Stomach (tissue), 4 donors: ENCODE data around the gene UMAD1.

Experiments used
- EP300 ChIP-seq: sonication (generic); formaldehyde crosslinking; IDR thresholded peaks from one replicate; pipeline ENCODE4 v1.6.1; 2017; ENCODE audit warnings: antibody characterized with exemption
- TF ChIP-seq, protein P1 (sequence below), 7 experiments: fragments of 450-650 bp in 4 of 7; fragments of 200-600 bp in 3 of 7; sonication (generic) in 3 of 7; IDR thresholded peaks; one replicate each; pipeline ENCODE4 v1.5.1; 2016 to 2019; ENCODE audit warnings: antibody characterized with exemption in 7 of 7, control low read depth in 2 of 7, mild to moderate bottlenecking in 1 of 7

DNA sequence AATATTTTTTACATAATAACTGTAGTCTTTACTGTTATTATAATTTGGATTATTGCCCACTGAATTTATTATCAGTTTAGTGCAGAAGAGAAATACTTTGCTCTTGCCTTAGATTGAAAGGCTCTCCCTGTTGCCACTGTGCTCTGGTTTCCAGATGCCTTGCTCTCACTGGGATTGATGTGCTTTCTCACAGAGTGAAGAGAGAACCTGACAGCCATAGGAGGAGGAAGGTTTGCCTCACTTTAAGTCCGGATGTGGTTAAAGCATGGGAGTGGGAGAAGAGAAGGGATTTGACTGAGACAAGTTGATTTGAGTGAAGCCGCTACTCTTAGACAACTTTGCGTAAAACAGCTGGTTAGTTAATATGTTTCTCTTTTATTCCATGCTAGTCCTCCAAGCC, 146.0 kb downstream of the UMAD1 start:
- TF ChIP-seq, protein P1, sequence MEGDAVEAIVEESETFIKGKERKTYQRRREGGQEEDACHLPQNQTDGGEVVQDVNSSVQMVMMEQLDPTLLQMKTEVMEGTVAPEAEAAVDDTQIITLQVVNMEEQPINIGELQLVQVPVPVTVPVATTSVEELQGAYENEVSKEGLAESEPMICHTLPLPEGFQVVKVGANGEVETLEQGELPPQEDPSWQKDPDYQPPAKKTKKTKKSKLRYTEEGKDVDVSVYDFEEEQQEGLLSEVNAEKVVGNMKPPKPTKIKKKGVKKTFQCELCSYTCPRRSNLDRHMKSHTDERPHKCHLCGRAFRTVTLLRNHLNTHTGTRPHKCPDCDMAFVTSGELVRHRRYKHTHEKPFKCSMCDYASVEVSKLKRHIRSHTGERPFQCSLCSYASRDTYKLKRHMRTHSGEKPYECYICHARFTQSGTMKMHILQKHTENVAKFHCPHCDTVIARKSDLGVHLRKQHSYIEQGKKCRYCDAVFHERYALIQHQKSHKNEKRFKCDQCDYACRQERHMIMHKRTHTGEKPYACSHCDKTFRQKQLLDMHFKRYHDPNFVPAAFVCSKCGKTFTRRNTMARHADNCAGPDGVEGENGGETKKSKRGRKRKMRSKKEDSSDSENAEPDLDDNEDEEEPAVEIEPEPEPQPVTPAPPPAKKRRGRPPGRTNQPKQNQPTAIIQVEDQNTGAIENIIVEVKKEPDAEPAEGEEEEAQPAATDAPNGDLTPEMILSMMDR (IDR thresholded peaks at IDR 0.05): no peak
- TF ChIP-seq EP300: no peak
